Hepatocyte (in vitro differentiated cells): ENCODE data around the gene LRRC26.

Experiments
- EZH2 ChIP-seq: fragments of 200-600 bp; sonication (generic); IDR thresholded peaks from 2 replicates; pipeline ENCODE4 v1.6.1; 2016; ENCODE audit warnings: antibody characterized with exemption, mild to moderate bottlenecking, borderline replicate concordance
- EZH2phosphoT487 ChIP-seq: fragments of 200-600 bp; sonication (generic); IDR thresholded peaks from one replicate; pipeline ENCODE4 v1.6.1; 2018; ENCODE audit warnings: antibody characterized with exemption, mild to moderate bottlenecking, low read depth, moderate library complexity; ENCODE audit not compliant: unreplicated experiment, severe bottlenecking
- TF ChIP-seq, protein P1 (sequence below): fragments of 200-600 bp; sonication (generic); IDR thresholded peaks from 2 replicates; pipeline ENCODE4 v1.5.1; 2016; ENCODE audit warnings: antibody characterized with exemption, mild to moderate bottlenecking; ENCODE audit not compliant: poor library complexity

DNA sequence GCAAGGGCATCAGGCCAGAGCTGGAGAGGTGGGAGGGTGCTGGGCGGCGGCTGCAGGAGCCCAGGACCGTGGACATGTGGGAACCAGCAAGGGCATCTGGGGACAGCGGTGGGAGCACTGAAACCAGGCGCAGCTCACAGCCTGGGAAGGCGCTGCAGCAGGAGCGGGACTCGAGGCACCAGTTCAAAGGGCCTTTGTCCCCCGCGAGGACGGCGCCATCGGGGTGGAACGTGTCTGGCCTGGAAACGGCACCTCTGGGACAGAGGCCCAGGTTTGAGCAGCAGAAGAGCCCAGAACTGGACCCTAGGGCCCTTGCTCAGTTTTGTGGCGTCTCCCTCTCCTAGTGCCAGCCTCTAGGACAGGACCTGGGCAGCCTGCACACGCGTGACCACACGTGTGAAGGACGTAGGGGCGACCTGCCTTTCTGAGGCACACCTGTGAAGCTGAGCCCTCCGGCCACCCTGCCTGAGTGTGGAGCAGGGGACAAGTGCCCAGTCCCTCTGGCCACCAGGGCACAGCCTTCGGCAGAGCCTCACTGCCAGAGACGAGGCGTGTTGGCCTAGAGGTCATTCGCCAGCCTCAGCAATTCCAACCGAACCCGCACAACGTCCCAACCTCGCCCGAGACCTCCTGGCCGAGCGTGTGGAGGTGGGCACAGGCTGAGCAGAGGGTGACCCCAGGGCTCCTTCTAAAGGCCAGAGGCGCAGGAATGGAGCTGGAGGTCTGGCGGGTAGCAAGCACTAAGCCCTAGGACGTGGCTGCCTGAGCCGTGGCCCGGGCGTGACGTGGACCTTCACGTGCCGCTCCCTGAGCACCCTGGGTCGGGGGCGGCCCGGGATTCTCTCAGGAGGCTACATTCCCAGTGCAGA lies 4.2 kb upstream of the LRRC26 start:
- TF ChIP-seq, protein P1, sequence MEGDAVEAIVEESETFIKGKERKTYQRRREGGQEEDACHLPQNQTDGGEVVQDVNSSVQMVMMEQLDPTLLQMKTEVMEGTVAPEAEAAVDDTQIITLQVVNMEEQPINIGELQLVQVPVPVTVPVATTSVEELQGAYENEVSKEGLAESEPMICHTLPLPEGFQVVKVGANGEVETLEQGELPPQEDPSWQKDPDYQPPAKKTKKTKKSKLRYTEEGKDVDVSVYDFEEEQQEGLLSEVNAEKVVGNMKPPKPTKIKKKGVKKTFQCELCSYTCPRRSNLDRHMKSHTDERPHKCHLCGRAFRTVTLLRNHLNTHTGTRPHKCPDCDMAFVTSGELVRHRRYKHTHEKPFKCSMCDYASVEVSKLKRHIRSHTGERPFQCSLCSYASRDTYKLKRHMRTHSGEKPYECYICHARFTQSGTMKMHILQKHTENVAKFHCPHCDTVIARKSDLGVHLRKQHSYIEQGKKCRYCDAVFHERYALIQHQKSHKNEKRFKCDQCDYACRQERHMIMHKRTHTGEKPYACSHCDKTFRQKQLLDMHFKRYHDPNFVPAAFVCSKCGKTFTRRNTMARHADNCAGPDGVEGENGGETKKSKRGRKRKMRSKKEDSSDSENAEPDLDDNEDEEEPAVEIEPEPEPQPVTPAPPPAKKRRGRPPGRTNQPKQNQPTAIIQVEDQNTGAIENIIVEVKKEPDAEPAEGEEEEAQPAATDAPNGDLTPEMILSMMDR: no peak
- TF ChIP-seq EZH2 (no peak), EZH2phosphoT487 (no peak)
